22Rv1 (cell line): ENCODE results near the gene TAP2.

Experiments used
- ZFX ChIP-seq: fragments of 450-650 bp; IDR thresholded peaks from 2 replicates; pipeline ENCODE4 v1.6.1; 2017; ENCODE audit warnings: antibody characterized with exemption, borderline replicate concordance
- TF ChIP-seq, protein P1 (sequence below): fragments of 450-650 bp; IDR thresholded peaks from 2 replicates; pipeline ENCODE4 v1.5.1; 2017; ENCODE audit warnings: mild to moderate bottlenecking

GRCh38 chr6:32840604-32841246 is 2.2 kb upstream of the TAP2 start:
- TF ChIP-seq, protein P1, sequence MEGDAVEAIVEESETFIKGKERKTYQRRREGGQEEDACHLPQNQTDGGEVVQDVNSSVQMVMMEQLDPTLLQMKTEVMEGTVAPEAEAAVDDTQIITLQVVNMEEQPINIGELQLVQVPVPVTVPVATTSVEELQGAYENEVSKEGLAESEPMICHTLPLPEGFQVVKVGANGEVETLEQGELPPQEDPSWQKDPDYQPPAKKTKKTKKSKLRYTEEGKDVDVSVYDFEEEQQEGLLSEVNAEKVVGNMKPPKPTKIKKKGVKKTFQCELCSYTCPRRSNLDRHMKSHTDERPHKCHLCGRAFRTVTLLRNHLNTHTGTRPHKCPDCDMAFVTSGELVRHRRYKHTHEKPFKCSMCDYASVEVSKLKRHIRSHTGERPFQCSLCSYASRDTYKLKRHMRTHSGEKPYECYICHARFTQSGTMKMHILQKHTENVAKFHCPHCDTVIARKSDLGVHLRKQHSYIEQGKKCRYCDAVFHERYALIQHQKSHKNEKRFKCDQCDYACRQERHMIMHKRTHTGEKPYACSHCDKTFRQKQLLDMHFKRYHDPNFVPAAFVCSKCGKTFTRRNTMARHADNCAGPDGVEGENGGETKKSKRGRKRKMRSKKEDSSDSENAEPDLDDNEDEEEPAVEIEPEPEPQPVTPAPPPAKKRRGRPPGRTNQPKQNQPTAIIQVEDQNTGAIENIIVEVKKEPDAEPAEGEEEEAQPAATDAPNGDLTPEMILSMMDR: no peak
- no peak for TF ChIP-seq ZFX
